DND-41 (cell line): ENCODE measurements around the gene ARV1.

ENCODE experiments used
- ATAC-seq: fragments of 200-7000 bp; cut with Tn5 transposase; 3 replicates; pipeline ENCODE4 v1.9.1; 2021; ENCODE audit warnings: low read depth; ENCODE audit not compliant: insufficient read depth
- DNase-seq: peaks from one replicate; pipeline ENCODE4 v3.0.0-alpha.2; 2020
- H2AFZ ChIP-seq: 2 replicates; pipeline ENCODE4 v1.6.0; 2012; ENCODE audit warnings: low read depth, low read length
- H3K27ac ChIP-seq: 2 replicates; pipeline ENCODE4 v1.5.1; 2012; ENCODE audit warnings: low read length, inconsistent platforms
- H3K27me3 ChIP-seq: fragments of 200-600 bp; sonication (generic); 2 replicates; pipeline ENCODE4 v1.6.0; 2012; ENCODE audit warnings: low read length, mild to moderate bottlenecking, inconsistent platforms; ENCODE audit not compliant: insufficient read depth, poor library complexity
- H3K36me3 ChIP-seq: 2 replicates; pipeline ENCODE4 v1.5.1; 2012; ENCODE audit warnings: low read length, inconsistent platforms; ENCODE audit not compliant: insufficient read depth
- H3K4me1 ChIP-seq: 2 replicates; pipeline ENCODE4 v1.5.1; 2012; ENCODE audit warnings: mild to moderate bottlenecking, low read length; ENCODE audit not compliant: insufficient read depth
- H3K4me2 ChIP-seq: 2 replicates; pipeline ENCODE4 v1.6.0; 2012; ENCODE audit warnings: mild to moderate bottlenecking, moderate library complexity, low read length, inconsistent platforms; ENCODE audit not compliant: insufficient read depth
- H3K4me3 ChIP-seq, 2 experiments: fragments of 200-600 bp in 1 of 2; shearing (Covaris generic) in 1 of 2; 2 replicates each; pipeline ENCODE4 v1.5.1; 2012 to 2016; ENCODE audit warnings: inconsistent platforms in 2 of 2, low read length in 2 of 2, mild to moderate bottlenecking in 2 of 2, low read depth in 1 of 2, moderate library complexity in 1 of 2
- H3K79me2 ChIP-seq: 2 replicates; pipeline ENCODE4 v1.6.0; 2012; ENCODE audit warnings: low read length, inconsistent platforms; ENCODE audit not compliant: insufficient read depth
- H3K9ac ChIP-seq: 2 replicates; pipeline ENCODE4 v1.6.0; 2012; ENCODE audit warnings: low read depth, mild to moderate bottlenecking, inconsistent platforms, low read length, moderate library complexity
- H3K9me3 ChIP-seq: 2 replicates; pipeline ENCODE4 v1.5.1; 2012; ENCODE audit warnings: low read length, moderate library complexity, mild to moderate bottlenecking, inconsistent platforms; ENCODE audit not compliant: insufficient read depth, severe bottlenecking
- H4K20me1 ChIP-seq: 2 replicates; pipeline ENCODE4 v1.6.0; 2012; ENCODE audit warnings: low read length; ENCODE audit not compliant: insufficient read depth
- CTCF ChIP-seq: IDR thresholded peaks from 2 replicates; pipeline ENCODE4 v1.5.1; 2012; ENCODE audit warnings: borderline replicate concordance, low read length, moderate library complexity, mild to moderate bottlenecking; ENCODE audit not compliant: poor library complexity, severe bottlenecking; ENCODE audit errors: extremely low read depth
- EZH2 ChIP-seq: IDR thresholded peaks from 3 replicates; pipeline ENCODE4 v1.6.1; 2012; ENCODE audit warnings: borderline replicate concordance, low read depth, mild to moderate bottlenecking, moderate library complexity, low read length, inconsistent platforms; ENCODE audit not compliant: severe bottlenecking

ARV1 gene

GRCh38 chr1:231049121-231049979 is 70.5 kb downstream of the ARV1 start:
- H3K4me1 ChIP-seq: no peaks in the 10 kb centered on the region

More at GRCh38 chr1:231049121-231049979, 70.5 kb downstream of the ARV1 start:
- no peak overlapping the region for H3K9ac ChIP-seq
- DNase-seq (no peak), ATAC-seq (no peak)
- H3K9me3 ChIP-seq: peaks cover 3% of the 10 kb centered on the region
- TF ChIP-seq CTCF (no peak), EZH2 (no peak)
- peaks cover 15% of the 10 kb centered on the region for H3K27me3 ChIP-seq
- H3K79me2 ChIP-seq: no peaks in the 10 kb centered on the region
- no peak overlapping the region for H3K4me2 ChIP-seq
- no peaks in the 10 kb centered on the region for H3K36me3 ChIP-seq
- H2AFZ ChIP-seq: no peak overlapping the region
- no peak overlapping the region for H3K27ac ChIP-seq
- no peaks in the 10 kb centered on the region for H4K20me1 ChIP-seq
- no peak overlapping the region for H3K4me3 ChIP-seq
